Measurements from ENCODE around the gene CGN.

CGN gene

DNA sequence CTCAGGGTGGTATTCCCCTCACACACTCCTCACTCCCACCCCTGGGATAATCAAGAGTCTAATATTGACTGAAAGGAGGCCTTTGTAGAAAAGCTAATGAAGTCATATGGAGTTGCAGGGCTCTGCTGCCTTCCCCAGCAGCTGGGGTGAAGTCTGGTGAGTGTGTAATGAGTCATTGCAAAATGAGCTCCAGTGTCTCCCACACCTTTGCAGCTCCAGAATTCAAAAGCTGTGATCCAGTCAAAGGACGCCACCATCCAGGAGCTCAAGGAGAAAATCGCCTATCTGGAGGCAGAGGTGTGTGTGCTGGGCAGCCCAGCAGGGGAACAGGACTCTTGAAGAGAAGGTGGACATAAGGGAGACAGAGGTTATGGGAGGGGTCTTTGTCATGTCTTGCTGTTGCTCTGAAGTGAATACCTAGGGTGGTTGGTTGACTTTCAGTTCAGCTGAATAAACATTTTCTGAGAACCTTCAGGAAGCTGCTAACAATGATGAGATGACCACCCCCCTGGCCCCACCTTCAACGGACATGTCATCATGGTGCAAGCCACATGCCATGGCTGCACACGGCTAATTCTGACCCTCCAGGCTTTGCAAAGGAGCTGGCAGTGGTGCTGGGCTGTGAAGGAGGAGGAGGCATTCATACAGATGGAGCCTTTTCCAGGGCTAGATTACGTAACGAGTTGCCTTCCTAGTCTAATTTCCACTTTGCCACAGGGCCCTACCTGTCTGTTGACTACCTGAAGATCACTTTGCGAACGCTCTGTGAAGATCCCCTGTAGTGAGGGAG, 68.4 kb downstream of the CGN start:
- H3K27me3 Mint-ChIP-seq, result no peaks in the 10 kb centered on the region
- H3K27ac Mint-ChIP-seq, result no peak overlapping the region
- ATAC-seq, result no peak

GRCh38 chr1:151581451-151581850, 70.3 kb downstream of the CGN start:
- H3K4me3 Mint-ChIP-seq, result no peak overlapping the region
- ATAC-seq (no peak), DNase-seq (no peak)
- H3K9me3 Mint-ChIP-seq, result no peaks in the 10 kb centered on the region
- no peak overlapping the region for H3K27ac Mint-ChIP-seq
- H3K4me1 Mint-ChIP-seq, result no peaks in the 10 kb centered on the region
- H3K27me3 Mint-ChIP-seq, result no peaks in the 10 kb centered on the region

More for the DNA sequence above, 68.4 kb downstream of the CGN start:
- H3K4me1 Mint-ChIP-seq, result peaks cover 7% of the 10 kb centered on the region
- H3K9me3 Mint-ChIP-seq, result no peaks in the 10 kb centered on the region
- no peak for DNase-seq
- H3K4me3 Mint-ChIP-seq, result no peak overlapping the region

DNA sequence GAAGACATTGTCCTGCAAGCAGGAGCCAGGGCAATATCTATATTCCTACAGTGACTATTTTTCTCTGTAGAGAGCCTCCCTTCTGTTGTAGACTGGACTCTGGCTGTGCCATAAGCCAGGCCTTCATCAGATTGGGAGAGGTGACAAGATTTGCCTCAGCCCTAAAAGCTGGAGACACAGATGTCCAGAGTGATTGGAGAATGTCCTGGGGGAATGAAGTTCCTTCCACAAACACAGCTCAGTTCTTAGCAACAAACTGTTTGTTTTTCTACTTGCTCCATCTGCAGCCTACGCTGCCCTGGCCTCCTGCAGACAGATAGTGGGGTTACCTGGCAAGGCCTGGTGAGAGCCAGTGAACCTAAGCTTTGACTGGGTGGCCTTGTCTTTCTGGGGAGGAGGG, 70.7 kb downstream of the CGN start:
- Mint-ChIP-seq H3K9me3 (no peaks in the 10 kb centered on the region), H3K27ac (no peak overlapping the region), H3K4me3 (no peak overlapping the region), H3K27me3 (no peaks in the 10 kb centered on the region), H3K4me1 (no peaks in the 10 kb centered on the region)
- ATAC-seq, result no peak
- no peak for DNase-seq

- ATAC-seq, result no peak
Observed at GRCh38 chr1:151583796-151584195, 72.6 kb downstream of the CGN start.

GRCh38 chr1:151584278-151584677, 73.1 kb downstream of the CGN start:
- no peaks in the 10 kb centered on the region for H3K27me3 Mint-ChIP-seq
- H3K4me1 Mint-ChIP-seq, result no peaks in the 10 kb centered on the region
- H3K27ac Mint-ChIP-seq, result no peak overlapping the region
- no peak overlapping the region for H3K4me3 Mint-ChIP-seq
- DNase-seq, result no peak
- H3K9me3 Mint-ChIP-seq, result no peaks in the 10 kb centered on the region
- no peak for ATAC-seq

More at GRCh38 chr1:151583796-151584195, 72.6 kb downstream of the CGN start:
- H3K27ac Mint-ChIP-seq, result no peak overlapping the region
- no peaks in the 10 kb centered on the region for H3K4me1 Mint-ChIP-seq
- no peaks in the 10 kb centered on the region for H3K27me3 Mint-ChIP-seq
- no peak overlapping the region for H3K4me3 Mint-ChIP-seq
- no peaks in the 10 kb centered on the region for H3K9me3 Mint-ChIP-seq
- no peak for DNase-seq

- no peak for ATAC-seq
- H3K4me3 Mint-ChIP-seq, result no peak overlapping the region
- H3K9me3 Mint-ChIP-seq, result no peaks in the 10 kb centered on the region
- DNase-seq, result no peak
- H3K27me3 Mint-ChIP-seq, result no peaks in the 10 kb centered on the region
- H3K4me1 Mint-ChIP-seq, result no peaks in the 10 kb centered on the region
- no peak overlapping the region for H3K27ac Mint-ChIP-seq
Observed at GRCh38 chr1:151584780-151585179, 73.6 kb downstream of the CGN start.

DNA sequence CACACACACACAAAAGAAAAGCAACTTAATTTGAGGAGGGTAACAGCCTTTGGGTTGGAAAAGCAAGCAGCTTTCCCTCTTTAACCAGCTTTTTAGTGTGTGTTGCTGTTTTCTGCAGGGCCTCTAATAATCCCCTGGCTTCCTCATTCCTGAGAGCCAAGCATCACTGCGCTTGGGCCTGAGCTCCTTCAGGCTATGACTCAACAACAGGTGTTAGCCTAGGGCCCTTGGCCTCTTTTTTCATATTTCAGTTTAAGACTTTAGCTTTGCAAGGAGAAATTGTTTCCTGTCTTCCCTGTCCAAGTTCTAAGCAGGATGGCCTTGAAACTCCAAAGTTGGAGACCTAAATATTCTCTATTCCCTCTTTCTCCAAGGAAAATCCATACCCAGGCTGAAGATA, 74.4 kb downstream of the CGN start:
- ATAC-seq (no peak), DNase-seq (no peak)
- Mint-ChIP-seq H3K4me3 (no peak overlapping the region), H3K27me3 (no peaks in the 10 kb centered on the region), H3K9me3 (no peaks in the 10 kb centered on the region), H3K4me1 (no peaks in the 10 kb centered on the region), H3K27ac (no peak overlapping the region)
